DMS 273 (cell line): ENCODE results near the gene EIF2B2.
"Not testable (repeated sequence)": the region's sequence is repeated elsewhere in the genome, so short reads cannot be mapped to it uniquely, and the experiment has no call there.

Experiments
- DNase-seq: peaks from one replicate; lab custom pipeline; 2025; ENCODE audit not compliant: unreplicated experiment; lab: John Stamatoyannopoulos, UW

Gene EIF2B2

DNA sequence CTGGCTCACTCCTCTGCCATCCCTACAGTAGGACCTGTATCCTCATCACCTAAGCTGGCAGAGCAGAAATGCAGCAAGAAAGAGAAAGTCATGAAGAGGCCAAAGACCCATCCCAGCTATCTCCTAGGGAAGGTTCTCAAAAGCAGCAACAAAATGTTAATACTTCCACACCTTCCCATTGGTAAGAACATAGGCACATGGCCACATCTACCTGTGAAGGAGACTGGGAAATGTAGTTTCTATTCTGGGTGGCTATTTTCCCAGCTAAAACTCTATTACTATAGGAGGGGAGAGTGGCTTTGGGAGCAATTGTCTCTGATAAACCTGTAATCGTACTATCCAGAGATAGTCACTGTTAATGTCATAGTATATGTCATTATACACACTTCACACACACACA, 13.7 kb upstream of the EIF2B2 start:
- peak; percentile 32 for DNase-seq

GRCh38 chr14:74994182-74994581, 8.5 kb upstream of the EIF2B2 start:
- not testable (repeated sequence) for DNase-seq

GRCh38 chr14:74995781-74996180, 6.9 kb upstream of the EIF2B2 start:
- not testable (repeated sequence) for DNase-seq

- no peak for DNase-seq
Measured at GRCh38 chr14:75001261-75001660, 1.5 kb upstream of the EIF2B2 start.

GRCh38 chr14:75001899-75002298, 822 bp upstream of the EIF2B2 start:
- DNase-seq = no peak

DNA sequence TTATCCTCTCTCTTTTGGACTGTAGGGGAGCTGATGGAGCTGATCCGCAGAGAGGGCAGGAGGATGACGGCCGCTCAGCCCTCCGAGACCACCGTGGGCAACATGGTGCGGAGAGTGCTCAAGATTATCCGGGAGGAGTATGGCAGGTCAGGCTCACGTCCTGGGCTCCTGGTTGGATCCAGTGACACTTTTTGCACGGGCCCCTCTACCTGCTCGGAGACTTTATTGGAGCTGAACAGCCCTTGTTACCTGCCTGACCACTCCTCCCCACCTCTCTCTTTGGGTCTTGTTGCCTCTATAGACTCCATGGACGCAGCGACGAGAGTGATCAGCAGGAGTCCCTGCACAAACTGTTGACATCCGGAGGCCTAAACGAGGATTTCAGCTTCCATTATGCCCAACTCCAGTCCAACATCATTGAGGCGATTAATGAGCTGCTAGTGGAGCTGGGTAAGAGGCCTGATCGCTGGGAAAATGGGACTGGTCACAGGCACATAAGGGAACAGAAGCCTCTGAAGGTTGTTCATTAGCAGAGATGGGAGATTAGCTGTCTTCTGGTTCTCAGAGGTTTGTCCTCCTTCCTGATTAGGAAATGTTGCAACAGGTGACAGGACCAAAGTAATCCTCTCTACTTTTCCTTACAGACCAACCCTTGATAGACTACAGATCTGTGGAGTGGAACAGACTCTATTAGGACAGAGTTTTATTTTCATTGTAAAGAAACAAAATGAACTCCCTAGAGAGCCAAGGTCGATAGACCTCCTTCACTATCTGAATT, 718 bp downstream of the EIF2B2 start:
- DNase-seq = peak; percentile 42

GRCh38 chr14:75005357-75005756, 2.6 kb downstream of the EIF2B2 start:
- no peak for DNase-seq

GRCh38 chr14:75009176-75009575, 6.5 kb downstream of the EIF2B2 start:
- no peak for DNase-seq

- no peak for DNase-seq
Measured at GRCh38 chr14:75010472-75011093, 7.9 kb downstream of the EIF2B2 start.

DNA sequence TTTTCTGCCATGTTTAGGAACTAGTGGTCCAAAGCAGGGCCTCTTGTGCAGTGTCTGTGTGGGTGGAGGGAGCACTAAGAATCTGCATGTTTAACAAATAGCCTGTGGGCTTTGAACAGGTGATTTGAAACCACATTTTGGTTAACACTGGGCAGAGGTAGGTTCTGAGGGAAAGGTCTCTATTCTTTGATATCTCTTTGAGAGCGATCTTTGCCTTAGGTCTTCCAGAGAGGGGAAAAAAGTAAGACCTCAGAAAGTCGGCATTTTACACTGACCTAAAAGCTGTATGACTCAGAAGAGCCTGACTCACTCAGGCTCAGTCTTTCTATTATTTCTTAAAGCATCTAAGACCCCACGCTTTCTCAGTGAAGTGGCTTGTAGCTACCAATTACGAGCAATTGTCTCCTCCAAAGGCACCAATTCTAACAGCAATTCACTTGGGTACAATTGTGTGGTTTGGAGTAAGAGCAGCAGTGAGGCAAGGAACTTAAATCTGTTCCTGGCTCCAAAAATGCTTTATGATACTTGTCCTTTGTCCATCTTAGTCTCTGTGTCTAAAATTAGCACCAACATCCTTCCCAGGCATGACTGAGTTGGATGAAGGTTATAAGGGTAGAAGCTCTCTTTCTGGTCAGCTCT, 8.8 kb downstream of the EIF2B2 start:
- no peak for DNase-seq

GRCh38 chr14:75013290-75013689, 10.6 kb downstream of the EIF2B2 start:
- DNase-seq = no peak

- DNase-seq = no peak
Measured at GRCh38 chr14:75015496-75015895, 12.8 kb downstream of the EIF2B2 start.

DNA sequence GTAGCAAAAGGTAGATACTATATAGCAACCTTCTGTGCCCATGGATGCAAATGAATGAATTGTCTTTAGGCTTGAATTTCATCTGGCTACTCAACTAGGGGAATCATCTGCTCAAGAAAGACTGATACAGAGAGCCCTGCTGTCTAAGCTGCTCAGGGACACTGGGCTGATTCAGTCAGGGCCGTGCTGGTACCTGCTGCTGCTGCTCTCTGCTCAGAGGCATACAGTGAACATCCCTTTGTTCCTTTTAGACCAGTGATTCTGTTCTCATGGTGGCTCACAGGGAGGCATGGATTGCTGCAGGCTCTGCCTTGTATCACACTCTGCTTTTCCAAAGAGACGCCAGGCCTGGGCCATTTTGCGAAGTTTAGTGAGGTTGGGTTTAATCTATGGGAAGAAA, 14.1 kb downstream of the EIF2B2 start:
- DNase-seq = no peak

- no peak for DNase-seq
Measured at GRCh38 chr14:75018694-75019093, 16.0 kb downstream of the EIF2B2 start.

DNA sequence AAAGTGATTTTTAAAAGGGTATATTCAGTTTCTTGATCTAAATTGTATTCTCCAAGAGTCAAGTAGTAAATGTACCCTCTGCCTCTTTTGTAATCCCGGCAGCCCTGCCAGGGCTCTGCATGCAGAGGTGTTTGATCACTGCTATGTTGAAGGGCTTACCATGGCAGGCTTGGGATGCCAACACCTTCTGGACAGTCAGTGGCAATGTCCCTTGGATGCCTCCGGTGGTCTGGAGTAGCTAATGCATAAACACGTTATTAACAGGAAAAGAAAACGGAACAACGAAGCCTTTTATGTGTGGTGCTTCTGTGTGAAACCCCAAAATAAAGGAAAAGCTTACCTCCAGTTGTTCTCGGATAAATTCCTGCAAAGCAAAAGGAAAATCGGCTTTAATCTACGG, 19.9 kb downstream of the EIF2B2 start:
- DNase-seq = peak; percentile 61

DNA sequence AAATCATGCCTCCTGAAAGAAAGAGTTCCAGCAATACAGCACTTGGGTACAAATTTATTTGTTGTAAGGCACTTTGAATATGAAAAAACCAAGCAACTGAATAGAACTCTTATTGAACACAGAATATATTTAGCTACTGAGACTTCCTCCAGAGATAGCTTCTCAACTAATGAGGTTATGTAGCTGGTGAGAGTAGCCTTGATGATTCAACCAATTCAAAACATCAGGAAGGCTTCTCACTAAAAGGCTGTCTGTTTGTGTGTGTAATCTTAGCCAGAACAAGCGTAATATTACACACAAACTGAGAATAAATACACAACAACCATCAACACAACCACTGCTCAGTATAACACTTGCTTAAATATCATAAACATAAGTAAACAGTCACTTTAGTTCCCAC, 20.4 kb downstream of the EIF2B2 start:
- no peak for DNase-seq

GRCh38 chr14:75025082-75025481, 22.4 kb downstream of the EIF2B2 start:
- DNase-seq = no peak

GRCh38 chr14:75025876-75026275, 23.2 kb downstream of the EIF2B2 start:
- no peak for DNase-seq

- DNase-seq = no peak
Measured at GRCh38 chr14:75030147-75030546, 27.4 kb downstream of the EIF2B2 start.

- peak; percentile 90 for DNase-seq
Measured at GRCh38 chr14:75032939-75033338, 30.2 kb downstream of the EIF2B2 start.

DNA sequence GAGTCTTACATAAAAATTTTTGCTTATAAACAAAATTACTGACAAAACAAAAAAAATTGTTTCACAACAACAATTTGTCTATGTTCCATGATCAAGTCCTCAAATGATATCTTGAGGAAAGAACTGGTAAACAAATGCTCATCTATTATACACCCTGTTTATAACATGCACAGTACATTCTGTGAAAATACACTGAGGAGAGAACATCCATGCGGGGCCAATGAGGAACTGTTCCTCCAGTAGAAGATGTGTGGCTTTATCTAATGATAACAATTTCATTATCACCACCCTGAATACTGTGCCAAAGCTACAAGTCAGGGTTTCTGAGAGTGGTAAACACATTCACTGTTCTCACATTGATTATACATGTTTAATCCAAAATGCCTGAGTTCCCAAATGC, 37.8 kb downstream of the EIF2B2 start:
- DNase-seq = no peak

DNA sequence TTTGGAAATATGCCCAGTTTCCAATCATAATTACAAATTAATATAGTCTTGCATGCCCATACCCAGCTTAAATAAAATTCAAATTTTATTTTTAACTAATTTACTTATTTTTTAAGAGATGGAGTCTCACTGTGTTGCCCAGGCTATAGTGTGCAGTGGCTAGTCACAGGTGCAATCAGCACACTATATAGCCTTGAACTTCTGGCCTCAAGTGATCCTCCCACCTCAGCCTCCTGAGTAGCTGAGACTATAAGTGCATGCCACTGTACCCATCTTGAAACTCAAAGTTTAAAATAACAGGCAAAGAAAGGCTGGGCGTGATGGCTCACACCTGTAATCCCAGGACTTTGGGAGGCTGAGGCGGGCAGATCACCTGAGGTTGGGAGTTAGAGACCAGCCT, 38.2 kb downstream of the EIF2B2 start:
- DNase-seq = no peak
